Neural cell (in vitro differentiated cells): ENCODE data around the gene GAB1. TPM values are rescaled to one million over a fixed set of nuclear protein-coding genes. Genes with fewer than 3 reads are reported as not detected.

Experiments
- H2AFZ ChIP-seq: fragments of 200-600, 300-800 bp; sonication (generic), shearing (Covaris generic); 2 replicates; pipeline ENCODE4 v1.6.0; 2014; ENCODE audit warnings: low read depth, mild to moderate bottlenecking, antibody characterized with exemption, low read length, moderate library complexity
- H3F3A ChIP-seq: fragments of 200-600 bp; shearing (Covaris generic); 2 replicates; pipeline ENCODE4 v1.6.1; 2016; ENCODE audit warnings: mild to moderate bottlenecking, moderate library complexity, mixed read lengths, antibody characterized with exemption, low read length; ENCODE audit not compliant: insufficient read depth, poor library complexity, severe bottlenecking
- H3K27ac ChIP-seq: fragments of 200-600, 300-800 bp; sonication (generic), shearing (Covaris generic); 2 replicates; pipeline ENCODE4 v1.5.1; 2014; ENCODE audit warnings: mild to moderate bottlenecking, low read length, moderate library complexity
- H3K27me3 ChIP-seq: fragments of 300-800, 200-600 bp; sonication (generic), shearing (Covaris generic); 2 replicates; pipeline ENCODE4 v1.6.0; 2014; ENCODE audit warnings: mild to moderate bottlenecking, low read depth, low read length, moderate library complexity; ENCODE audit not compliant: insufficient read depth
- H3K36me3 ChIP-seq: fragments of 300-800, 200-600 bp; sonication (generic), shearing (Covaris generic); 2 replicates; pipeline ENCODE4 v1.5.1; 2014; ENCODE audit warnings: mild to moderate bottlenecking, antibody characterized with exemption, low read length, moderate library complexity; ENCODE audit not compliant: insufficient read depth
- H3K4me2 ChIP-seq: fragments of 300-800, 200-600 bp; sonication (generic), shearing (Covaris generic); 2 replicates; pipeline ENCODE4 v1.6.0; 2014; ENCODE audit warnings: mild to moderate bottlenecking, low read length
- H3K4me3 ChIP-seq: fragments of 300-800, 200-600 bp; sonication (generic), shearing (Covaris generic); 2 replicates; pipeline ENCODE4 v1.5.1; 2014; ENCODE audit warnings: mild to moderate bottlenecking, low read length, moderate library complexity
- H3K79me2 ChIP-seq: fragments of 200-600 bp; shearing (Covaris generic); replicated peaks from 2 replicates; pipeline ENCODE4 v1.6.0; 2014; ENCODE audit warnings: mild to moderate bottlenecking, low read length, moderate library complexity; ENCODE audit not compliant: insufficient read depth
- H3K9ac ChIP-seq: fragments of 300-800, 200-600 bp; sonication (generic), shearing (Covaris generic); 2 replicates; pipeline ENCODE4 v1.6.1; 2016; ENCODE audit warnings: mild to moderate bottlenecking, low read length, mixed read lengths
- H3K9me2 ChIP-seq: fragments of 200-600 bp; shearing (Covaris generic); 2 replicates; pipeline ENCODE4 v1.6.1; 2016; ENCODE audit warnings: mild to moderate bottlenecking, low read length, mixed read lengths; ENCODE audit not compliant: insufficient read depth
- H3K9me3 ChIP-seq: fragments of 200-600, 300-800 bp; sonication (generic), shearing (Covaris generic); 2 replicates; pipeline ENCODE4 v1.6.1; 2016; ENCODE audit warnings: mild to moderate bottlenecking, mixed run types, low read length, moderate library complexity, mixed read lengths
- H4K20me1 ChIP-seq: fragments of 200-600 bp; shearing (Covaris generic); 2 replicates; pipeline ENCODE4 v1.6.1; 2016; ENCODE audit warnings: mild to moderate bottlenecking, mixed run types; ENCODE audit not compliant: insufficient read depth
- CTCF ChIP-seq: fragments of 450-650 bp; IDR thresholded peaks from 2 replicates; pipeline ENCODE4 v1.5.1; 2014; ENCODE audit warnings: antibody characterized with exemption, mild to moderate bottlenecking, moderate library complexity; ENCODE audit not compliant: poor library complexity, severe bottlenecking
- EP300 ChIP-seq: fragments of 450-650 bp; conservative IDR thresholded peaks from 2 replicates; pipeline ENCODE4 v1.6.1; 2014; ENCODE audit warnings: antibody characterized with exemption, mild to moderate bottlenecking, moderate library complexity; ENCODE audit not compliant: poor library complexity, severe bottlenecking
- EZH2 ChIP-seq: fragments of 200-600, 300-800 bp; shearing (Covaris generic), sonication (generic); IDR thresholded peaks from 2 replicates; pipeline ENCODE4 v1.6.1; 2014; ENCODE audit warnings: antibody characterized with exemption, low read length, borderline replicate concordance, mild to moderate bottlenecking; ENCODE audit not compliant: insufficient read depth, poor library complexity, severe bottlenecking
- MXI1 ChIP-seq: fragments of 450-650 bp; conservative IDR thresholded peaks from 2 replicates; pipeline ENCODE4 v1.6.1; 2014; ENCODE audit warnings: antibody characterized with exemption, mild to moderate bottlenecking; ENCODE audit not compliant: poor library complexity, severe bottlenecking
- POLR2AphosphoS5 ChIP-seq: IDR thresholded peaks from 2 replicates; pipeline ENCODE4 v1.6.1; 2012
- RAD21 ChIP-seq: fragments of 450-650 bp; conservative IDR thresholded peaks from 2 replicates; pipeline ENCODE4 v1.6.1; 2014; ENCODE audit warnings: antibody characterized with exemption, mild to moderate bottlenecking, moderate library complexity
- REST ChIP-seq: IDR thresholded peaks from 2 replicates; pipeline ENCODE4 v1.6.1; 2012; ENCODE audit warnings: borderline replicate concordance
- SMC3 ChIP-seq: fragments of 450-650 bp; conservative IDR thresholded peaks from 2 replicates; pipeline ENCODE4 v1.6.1; 2014; ENCODE audit warnings: antibody characterized with exemption, mild to moderate bottlenecking, moderate library complexity; ENCODE audit not compliant: poor library complexity
- TAF1 ChIP-seq: IDR thresholded peaks from 2 replicates; pipeline ENCODE4 v1.6.1; 2012; ENCODE audit warnings: low read depth
- polyA plus RNA-seq: library from polyadenylated mRNA; depleted of rRNA; stranded (reverse); fragments of >200 nt; gene quantifications from 2 replicates; pipeline ENCODE4 v1.2.3, GENCODE V29; 2014

GAB1 gene
- polyA plus RNA-seq, 1 donor from 2014 or later, result 2.4 TPM

GRCh38 chr4:143291314-143291713, 45.4 kb upstream of the GAB1 start:
- Histone ChIP-seq H3K9ac (no peak overlapping the region), H4K20me1 (no peaks in the 10 kb centered on the region), H3K4me3 (no peak overlapping the region), H3K9me3 (no peaks in the 10 kb centered on the region), H3K4me2 (no peak overlapping the region), H3K27me3 (no peaks in the 10 kb centered on the region), H3K27ac (no peak overlapping the region), H3F3A (no peaks in the 10 kb centered on the region), H3K9me2 (no peaks in the 10 kb centered on the region), H3K36me3 (no peaks in the 10 kb centered on the region), H3K79me2 (no peaks in the 10 kb centered on the region), H2AFZ (no peak overlapping the region)
- TF ChIP-seq RAD21 (no peak), SMC3 (no peak), CTCF (no peak), EZH2 (no peak), EP300 (no peak), REST (no peak), MXI1 (no peak), TAF1 (no peak), POLR2AphosphoS5 (no peak)

- H3K9me3 ChIP-seq, result no peaks in the 10 kb centered on the region
- no peak for TF ChIP-seq MXI1
- TF ChIP-seq CTCF, result no peak
- TF ChIP-seq RAD21, result no peak
- TF ChIP-seq POLR2AphosphoS5, result no peak
- TF ChIP-seq REST, result no peak
- no peak for TF ChIP-seq EP300
- TF ChIP-seq EZH2, result no peak
- no peaks in the 10 kb centered on the region for H3K36me3 ChIP-seq
- H3K27ac ChIP-seq, result no peak overlapping the region
- no peak overlapping the region for H3K4me2 ChIP-seq
- no peak overlapping the region for H2AFZ ChIP-seq
- H3K9ac ChIP-seq, result no peak overlapping the region
- no peak overlapping the region for H3K4me3 ChIP-seq
- no peaks in the 10 kb centered on the region for H3F3A ChIP-seq
- no peaks in the 10 kb centered on the region for H3K79me2 ChIP-seq
- no peaks in the 10 kb centered on the region for H3K27me3 ChIP-seq
- no peaks in the 10 kb centered on the region for H3K9me2 ChIP-seq
- no peaks in the 10 kb centered on the region for H4K20me1 ChIP-seq
Observed at GRCh38 chr4:143292858-143293257, 43.8 kb upstream of the GAB1 start.
